ENCODE data around the gene RAB11FIP5.

The RAB11FIP5 gene

DNA sequence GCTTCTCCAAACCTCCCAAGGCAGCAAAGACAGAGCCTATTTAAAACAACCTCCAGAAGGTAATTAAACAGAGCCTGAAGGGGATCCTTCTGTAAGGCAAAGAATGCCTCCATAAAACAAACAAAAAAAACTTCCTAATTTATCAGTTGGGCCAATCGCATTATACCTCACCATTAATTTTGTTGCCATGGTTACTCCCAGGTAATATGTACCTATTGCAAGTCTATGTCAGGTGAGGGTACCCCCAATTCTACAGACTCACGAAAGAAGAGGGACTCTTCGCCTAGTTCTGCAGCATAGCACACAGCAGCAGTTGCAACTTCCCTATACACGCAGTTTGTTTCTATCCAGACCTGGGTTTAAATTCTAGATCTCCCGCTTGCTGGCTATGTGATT, 80.0 kb downstream of the RAB11FIP5 start:
- Histone ChIP-seq H3K36me3 (ENCODE audit: insufficient read depth, low read length) (no peaks in the 10 kb centered on the region; the same call in 1 of the 2 replicates), H3K27ac (ENCODE audit: low read depth, low read length, poor library complexity, severe bottlenecking) (no peak overlapping the region), H4K20me1 (ENCODE audit: insufficient read depth, low read length) (no peaks in the 10 kb centered on the region), H3K4me1 (ENCODE audit: insufficient read depth, low read length, severe bottlenecking) (no peaks in the 10 kb centered on the region), H2AFZ (ENCODE audit: low read length) (no peak overlapping the region), H3F3A (ENCODE audit: insufficient read depth, low read length) (no peaks in the 10 kb centered on the region), H3K27me3 (ENCODE audit: insufficient read depth, low read length) (no peaks in the 10 kb centered on the region), H3K9me2 (ENCODE audit: low read depth, low read length) (no peaks in the 10 kb centered on the region), H3K9ac (ENCODE audit: low read length) (no peak overlapping the region), H3K79me2 (ENCODE audit: insufficient read depth, low read length) (no peaks in the 10 kb centered on the region), H3K4me2 (ENCODE audit: low read length) (no peak overlapping the region), H3K9me3 (ENCODE audit: low read length) (no peaks in the 10 kb centered on the region), H3K4me3 (ENCODE audit: low read depth, low read length, poor library complexity, severe bottlenecking) (no peak overlapping the region)
- no peak for TF ChIP-seq EZH2 (IDR thresholded peaks at IDR 0.05; ENCODE audit: borderline replicate concordance, low read length)
- TF ChIP-seq, protein P1, sequence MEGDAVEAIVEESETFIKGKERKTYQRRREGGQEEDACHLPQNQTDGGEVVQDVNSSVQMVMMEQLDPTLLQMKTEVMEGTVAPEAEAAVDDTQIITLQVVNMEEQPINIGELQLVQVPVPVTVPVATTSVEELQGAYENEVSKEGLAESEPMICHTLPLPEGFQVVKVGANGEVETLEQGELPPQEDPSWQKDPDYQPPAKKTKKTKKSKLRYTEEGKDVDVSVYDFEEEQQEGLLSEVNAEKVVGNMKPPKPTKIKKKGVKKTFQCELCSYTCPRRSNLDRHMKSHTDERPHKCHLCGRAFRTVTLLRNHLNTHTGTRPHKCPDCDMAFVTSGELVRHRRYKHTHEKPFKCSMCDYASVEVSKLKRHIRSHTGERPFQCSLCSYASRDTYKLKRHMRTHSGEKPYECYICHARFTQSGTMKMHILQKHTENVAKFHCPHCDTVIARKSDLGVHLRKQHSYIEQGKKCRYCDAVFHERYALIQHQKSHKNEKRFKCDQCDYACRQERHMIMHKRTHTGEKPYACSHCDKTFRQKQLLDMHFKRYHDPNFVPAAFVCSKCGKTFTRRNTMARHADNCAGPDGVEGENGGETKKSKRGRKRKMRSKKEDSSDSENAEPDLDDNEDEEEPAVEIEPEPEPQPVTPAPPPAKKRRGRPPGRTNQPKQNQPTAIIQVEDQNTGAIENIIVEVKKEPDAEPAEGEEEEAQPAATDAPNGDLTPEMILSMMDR (IDR thresholded peaks at IDR 0.05; ENCODE audit: low read length), result no peak

DNA sequence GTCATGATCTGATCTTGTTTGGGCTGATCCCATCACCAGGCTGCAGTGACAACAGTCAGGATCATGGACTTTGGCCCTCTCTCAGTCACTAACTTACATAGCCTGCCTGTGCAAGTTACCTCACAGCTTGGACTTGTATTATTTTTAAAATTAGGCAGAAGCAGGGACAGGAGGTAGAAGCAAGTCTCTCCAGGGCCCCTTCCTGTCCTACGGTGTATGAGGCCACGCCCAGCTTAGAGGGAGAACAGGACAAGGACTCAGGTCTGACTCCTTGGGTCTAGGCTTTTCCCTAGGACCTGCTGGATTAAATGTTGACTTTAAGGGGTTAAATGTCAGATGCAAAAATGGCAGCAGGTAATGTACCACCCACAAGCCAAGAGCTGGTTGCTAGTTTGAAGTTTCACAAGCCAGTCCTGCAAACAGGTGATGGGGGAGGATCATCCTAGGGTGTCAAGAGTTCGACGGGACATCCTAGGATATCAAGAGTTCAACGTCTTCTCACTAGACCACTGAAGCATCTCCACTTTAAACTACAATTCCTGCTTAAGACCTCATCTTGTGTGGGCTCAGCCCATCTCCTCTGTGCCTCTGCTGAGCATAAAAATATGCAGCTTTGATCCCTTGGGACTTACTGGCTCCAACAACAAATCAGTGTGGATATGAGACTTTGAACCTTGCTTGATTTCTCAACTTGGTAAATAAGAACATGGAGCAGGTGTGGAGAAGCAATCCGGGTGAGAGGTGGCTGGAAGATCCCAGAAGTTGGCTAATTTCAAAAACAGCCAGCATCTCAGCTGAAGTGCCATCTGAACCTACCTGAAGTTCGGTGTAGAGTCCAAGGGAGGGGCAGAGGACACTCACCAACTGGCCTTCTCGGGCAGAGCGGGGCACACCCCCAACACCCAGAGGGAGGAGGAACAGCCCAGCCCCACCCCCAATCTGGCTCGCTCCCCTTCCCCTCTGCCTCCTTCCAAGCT, 80.7 kb downstream of the RAB11FIP5 start:
- Histone ChIP-seq H3K9ac (ENCODE audit: low read length) (no peak overlapping the region), H3K79me2 (ENCODE audit: insufficient read depth, low read length) (no peaks in the 10 kb centered on the region), H3K4me1 (ENCODE audit: insufficient read depth, low read length, severe bottlenecking) (no peaks in the 10 kb centered on the region), H3K27ac (ENCODE audit: low read depth, low read length, poor library complexity, severe bottlenecking) (no peak overlapping the region), H3K27me3 (ENCODE audit: insufficient read depth, low read length) (no peaks in the 10 kb centered on the region), H3K9me3 (ENCODE audit: low read length) (no peaks in the 10 kb centered on the region), H3K9me2 (ENCODE audit: low read depth, low read length) (no peaks in the 10 kb centered on the region), H3F3A (ENCODE audit: insufficient read depth, low read length) (no peaks in the 10 kb centered on the region), H2AFZ (ENCODE audit: low read length) (no peak overlapping the region), H3K4me3 (ENCODE audit: low read depth, low read length, poor library complexity, severe bottlenecking) (no peak overlapping the region), H3K36me3 (ENCODE audit: insufficient read depth, low read length) (no peaks in the 10 kb centered on the region; the same call in 1 of the 2 replicates), H4K20me1 (ENCODE audit: insufficient read depth, low read length) (no peaks in the 10 kb centered on the region), H3K4me2 (ENCODE audit: low read length) (no peak overlapping the region)
- TF ChIP-seq EZH2 (IDR thresholded peaks at IDR 0.05; ENCODE audit: borderline replicate concordance, low read length), result no peak
- TF ChIP-seq, protein P1 (IDR thresholded peaks at IDR 0.05; ENCODE audit: low read length), result no peak

DNA sequence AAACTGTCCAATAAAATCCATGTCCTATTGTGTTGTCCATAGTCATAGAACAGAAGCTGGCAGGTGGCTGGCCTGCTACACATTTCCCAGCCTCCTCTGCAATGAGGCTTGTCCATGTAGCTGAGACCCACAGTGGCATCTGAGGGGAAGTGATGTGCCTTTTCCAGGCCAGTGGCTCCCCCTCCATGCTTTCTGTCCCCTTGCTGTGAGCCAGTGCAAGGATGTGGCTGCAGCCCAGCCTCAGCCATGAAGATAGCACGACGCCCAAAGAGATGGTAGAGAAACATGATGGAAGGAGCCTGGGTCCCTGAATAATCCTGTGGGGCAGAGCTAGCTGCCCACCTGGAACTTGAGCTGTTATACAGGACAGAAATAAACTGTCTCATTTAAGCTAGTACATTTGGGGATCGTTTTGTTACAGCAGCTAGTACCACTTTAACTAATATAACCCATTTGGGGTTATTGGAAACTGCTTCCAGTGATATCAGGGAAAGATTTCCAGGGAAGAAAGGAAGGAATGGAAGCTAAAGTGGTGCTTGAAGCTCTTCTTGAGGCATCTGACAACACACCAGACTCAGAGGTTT, 81.6 kb downstream of the RAB11FIP5 start:
- Histone ChIP-seq H3K4me2 (ENCODE audit: low read length) (no peak overlapping the region), H3K27ac (ENCODE audit: low read depth, low read length, poor library complexity, severe bottlenecking) (no peak overlapping the region)

More for the DNA sequence above, 81.6 kb downstream of the RAB11FIP5 start:
- H3K79me2 ChIP-seq (ENCODE audit: insufficient read depth, low read length), result no peaks in the 10 kb centered on the region
- H3K27me3 ChIP-seq (ENCODE audit: insufficient read depth, low read length), result no peaks in the 10 kb centered on the region
- TF ChIP-seq EZH2 (IDR thresholded peaks at IDR 0.05; ENCODE audit: borderline replicate concordance, low read length), result no peak
- TF ChIP-seq, protein P1 (IDR thresholded peaks at IDR 0.05; ENCODE audit: low read length), result no peak
- H3F3A ChIP-seq (ENCODE audit: insufficient read depth, low read length), result no peaks in the 10 kb centered on the region
- H3K4me1 ChIP-seq (ENCODE audit: insufficient read depth, low read length, severe bottlenecking), result no peaks in the 10 kb centered on the region
- no peaks in the 10 kb centered on the region for H3K9me3 ChIP-seq (ENCODE audit: low read length)
- no peaks in the 10 kb centered on the region; the same call in 1 of the 2 replicates for H3K36me3 ChIP-seq (ENCODE audit: insufficient read depth, low read length)
- no peak overlapping the region for H2AFZ ChIP-seq (ENCODE audit: low read length)
- H3K4me3 ChIP-seq (ENCODE audit: low read depth, low read length, poor library complexity, severe bottlenecking), result no peak overlapping the region
- H3K9me2 ChIP-seq (ENCODE audit: low read depth, low read length), result no peaks in the 10 kb centered on the region
- H4K20me1 ChIP-seq (ENCODE audit: insufficient read depth, low read length), result no peaks in the 10 kb centered on the region
- no peak overlapping the region for H3K9ac ChIP-seq (ENCODE audit: low read length)
